ENCODE data around the gene MED27. TPM values are rescaled to one million over a fixed set of nuclear protein-coding genes. Genes with fewer than 3 reads are reported as not detected.

The MED27 gene
- total RNA-seq, 1 experiment from 2014 or later: 38.4 TPM

DNA sequence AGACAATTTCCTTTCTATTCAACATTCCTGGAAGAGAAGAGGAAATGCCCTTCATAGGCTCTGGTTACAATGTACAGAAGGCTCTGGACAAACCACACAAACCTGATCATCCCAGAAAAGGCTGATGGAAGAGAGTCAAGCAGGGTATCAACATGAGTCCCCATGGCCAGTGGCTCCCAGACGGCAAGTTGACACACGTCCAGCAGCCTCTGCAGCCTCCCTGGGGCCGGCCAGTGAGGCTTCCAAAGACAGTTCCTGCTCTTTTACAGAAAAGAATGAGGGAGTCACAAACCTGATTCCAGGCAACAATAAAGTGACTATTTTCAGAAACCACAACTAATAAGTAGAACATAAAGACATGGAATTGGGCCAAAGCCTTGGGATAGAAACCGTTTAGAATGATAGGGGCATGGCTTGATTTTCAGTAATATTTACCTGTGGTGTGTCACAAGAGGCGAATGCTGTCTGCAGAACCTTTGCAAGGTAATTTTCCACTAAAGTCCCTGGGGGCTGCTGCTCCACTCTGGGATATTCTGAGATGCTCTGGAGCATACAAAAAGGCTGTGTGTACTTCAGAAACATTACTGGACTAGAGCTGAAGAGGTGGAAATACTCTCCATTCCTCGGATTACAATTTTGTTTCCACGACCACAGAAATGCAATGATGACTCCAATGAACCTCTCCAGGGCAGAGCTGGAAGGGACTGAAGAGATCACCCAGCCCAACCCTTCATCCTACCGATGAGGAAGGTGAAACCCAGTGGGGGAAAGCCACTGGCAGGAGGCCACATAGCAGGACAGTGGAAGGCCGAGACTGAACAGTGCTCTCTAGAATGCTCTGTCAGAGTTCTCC lies 10.4 kb downstream of the MED27 start:
- ChIA-PET POLR2A (ENCODE audit: unreplicated experiment) (no interaction called here), CTCF (no interaction called here)
- Histone ChIP-seq H3K79me2 (ENCODE audit: low read length) (peaks cover 80% of the 10 kb centered on the region), H3K27me3 (ENCODE audit: low read length) (no peaks in the 10 kb centered on the region), H3K9ac (ENCODE audit: low read length) (no peak overlapping the region), H3K36me3 (ENCODE audit: low read depth, low read length) (peaks cover 8% of the 10 kb centered on the region; the same call in 1 of the 2 replicates), H3F3A (ENCODE audit: low read length, unreplicated experiment) (no peaks in the 10 kb centered on the region), H4K20me1 (ENCODE audit: low read length) (no peaks in the 10 kb centered on the region), H3K9me2 (replicated peaks; ENCODE audit: low read length) (no peaks in the 10 kb centered on the region), H3K9me3 (ENCODE audit: low read length) (no peaks in the 10 kb centered on the region), H3K27ac (ENCODE audit: low read length) (no peak overlapping the region), H3K4me3 (ENCODE audit: low read length) (no peak overlapping the region), H3K4me1 (ENCODE audit: insufficient read depth, low read length) (no peaks in the 10 kb centered on the region), H2AFZ (ENCODE audit: low read length) (no peak overlapping the region), H3K4me2 (ENCODE audit: low read length) (no peak overlapping the region)
- ATAC-seq (no peak; the same call in 1 of the 2 replicates), DNase-seq (peak; percentile 21)
- TF ChIP-seq EZH2 (IDR thresholded peaks at IDR 0.05; ENCODE audit: low read length, unreplicated experiment) (no peak), EZH2phosphoT487 (IDR thresholded peaks at IDR 0.05; ENCODE audit: borderline replicate concordance, low read length) (no peak)
- TF ChIP-seq, protein P1, sequence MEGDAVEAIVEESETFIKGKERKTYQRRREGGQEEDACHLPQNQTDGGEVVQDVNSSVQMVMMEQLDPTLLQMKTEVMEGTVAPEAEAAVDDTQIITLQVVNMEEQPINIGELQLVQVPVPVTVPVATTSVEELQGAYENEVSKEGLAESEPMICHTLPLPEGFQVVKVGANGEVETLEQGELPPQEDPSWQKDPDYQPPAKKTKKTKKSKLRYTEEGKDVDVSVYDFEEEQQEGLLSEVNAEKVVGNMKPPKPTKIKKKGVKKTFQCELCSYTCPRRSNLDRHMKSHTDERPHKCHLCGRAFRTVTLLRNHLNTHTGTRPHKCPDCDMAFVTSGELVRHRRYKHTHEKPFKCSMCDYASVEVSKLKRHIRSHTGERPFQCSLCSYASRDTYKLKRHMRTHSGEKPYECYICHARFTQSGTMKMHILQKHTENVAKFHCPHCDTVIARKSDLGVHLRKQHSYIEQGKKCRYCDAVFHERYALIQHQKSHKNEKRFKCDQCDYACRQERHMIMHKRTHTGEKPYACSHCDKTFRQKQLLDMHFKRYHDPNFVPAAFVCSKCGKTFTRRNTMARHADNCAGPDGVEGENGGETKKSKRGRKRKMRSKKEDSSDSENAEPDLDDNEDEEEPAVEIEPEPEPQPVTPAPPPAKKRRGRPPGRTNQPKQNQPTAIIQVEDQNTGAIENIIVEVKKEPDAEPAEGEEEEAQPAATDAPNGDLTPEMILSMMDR (conservative IDR thresholded peaks at IDR 0.05; ENCODE audit: low read depth, low read length): no peak
- BruUV-seq (replicated peaks): no TSS peak
- intact Hi-C loops (cut with micrococcal nuclease): no loop called here

DNA sequence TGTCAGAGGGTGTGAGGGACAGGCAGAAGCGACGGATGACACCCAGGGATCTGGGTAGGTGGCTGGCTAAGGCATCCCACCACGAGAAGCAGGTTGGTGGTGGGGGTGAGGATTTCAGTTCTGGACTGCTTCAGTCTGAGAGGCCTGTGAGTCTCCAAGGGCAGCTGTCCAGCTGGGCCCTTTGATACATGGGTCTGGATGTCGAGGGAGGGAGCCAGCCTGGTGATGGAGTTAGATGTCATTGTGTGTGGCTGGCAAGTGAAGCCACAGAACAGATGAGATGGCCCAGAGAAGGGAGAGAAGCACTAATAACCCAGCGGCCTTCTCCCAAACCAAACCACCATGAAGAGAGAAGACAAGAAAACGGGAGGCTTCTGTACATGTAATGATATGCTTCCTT lies 11.1 kb downstream of the MED27 start:
- BruUV-seq (replicated peaks): no TSS peak
- ATAC-seq: no peak
- Histone ChIP-seq H2AFZ (ENCODE audit: low read length) (no peak overlapping the region), H3K27me3 (ENCODE audit: low read length) (no peaks in the 10 kb centered on the region), H3K4me2 (ENCODE audit: low read length) (no peak overlapping the region), H3K27ac (ENCODE audit: low read length) (no peak overlapping the region), H3K4me1 (ENCODE audit: insufficient read depth, low read length) (no peaks in the 10 kb centered on the region), H3K79me2 (ENCODE audit: low read length) (peaks cover 80% of the 10 kb centered on the region), H4K20me1 (ENCODE audit: low read length) (no peaks in the 10 kb centered on the region), H3K9ac (ENCODE audit: low read length) (no peak overlapping the region), H3K9me2 (replicated peaks; ENCODE audit: low read length) (no peaks in the 10 kb centered on the region), H3F3A (ENCODE audit: low read length, unreplicated experiment) (no peaks in the 10 kb centered on the region), H3K4me3 (ENCODE audit: low read length) (no peak overlapping the region), H3K36me3 (ENCODE audit: low read depth, low read length) (peaks cover 8% of the 10 kb centered on the region; the same call in 1 of the 2 replicates), H3K9me3 (ENCODE audit: low read length) (no peaks in the 10 kb centered on the region)
- TF ChIP-seq EZH2 (IDR thresholded peaks at IDR 0.05; ENCODE audit: low read length, unreplicated experiment): no peak
- no peak for TF ChIP-seq EZH2phosphoT487 (IDR thresholded peaks at IDR 0.05; ENCODE audit: borderline replicate concordance, low read length)
- TF ChIP-seq, protein P1 (conservative IDR thresholded peaks at IDR 0.05; ENCODE audit: low read depth, low read length): no peak
- intact Hi-C loops (cut with micrococcal nuclease): no loop called here
- POLR2A ChIA-PET (ENCODE audit: unreplicated experiment): no interaction called here
- CTCF ChIA-PET: no interaction called here
- DNase-seq: no peak

DNA sequence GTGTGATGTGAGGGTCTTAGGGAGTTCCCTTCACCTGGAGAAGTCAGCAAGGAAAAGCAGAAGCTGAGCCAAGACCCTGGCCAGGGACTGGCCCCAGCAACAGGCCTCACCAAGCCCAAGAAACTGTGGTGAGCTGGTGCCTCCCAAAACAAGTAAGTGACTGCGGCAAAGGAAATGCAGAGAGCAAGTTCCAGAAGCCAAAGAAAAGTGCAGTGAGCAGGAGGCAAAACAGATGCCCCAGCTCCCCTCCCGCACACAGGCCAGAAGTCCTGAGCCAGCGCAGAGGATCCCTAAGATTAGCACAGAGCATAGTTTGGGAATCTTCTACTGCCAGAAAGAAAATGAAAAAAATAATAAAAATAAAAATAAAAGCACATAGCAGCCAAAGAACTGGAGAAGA lies 13.2 kb downstream of the MED27 start:
- BruUV-seq (replicated peaks): no TSS peak

More for the DNA sequence above, 13.2 kb downstream of the MED27 start:
- Histone ChIP-seq H3K36me3 (ENCODE audit: low read depth, low read length) (no peaks in the 10 kb centered on the region; the same call in 1 of the 2 replicates), H3K27me3 (ENCODE audit: low read length) (no peaks in the 10 kb centered on the region), H3K4me2 (ENCODE audit: low read length) (no peak overlapping the region), H3K9me2 (replicated peaks; ENCODE audit: low read length) (no peaks in the 10 kb centered on the region), H3K4me3 (ENCODE audit: low read length) (no peak overlapping the region), H3K27ac (ENCODE audit: low read length) (no peak overlapping the region), H4K20me1 (ENCODE audit: low read length) (no peaks in the 10 kb centered on the region), H2AFZ (ENCODE audit: low read length) (no peak overlapping the region), H3F3A (ENCODE audit: low read length, unreplicated experiment) (no peaks in the 10 kb centered on the region), H3K4me1 (ENCODE audit: insufficient read depth, low read length) (no peaks in the 10 kb centered on the region), H3K9ac (ENCODE audit: low read length) (no peak overlapping the region), H3K79me2 (ENCODE audit: low read length) (peaks cover 79% of the 10 kb centered on the region), H3K9me3 (ENCODE audit: low read length) (no peaks in the 10 kb centered on the region)
- CTCF ChIA-PET: no interaction called here
- intact Hi-C loops (cut with micrococcal nuclease): no loop called here
- no peak for TF ChIP-seq EZH2 (IDR thresholded peaks at IDR 0.05; ENCODE audit: low read length, unreplicated experiment)
- TF ChIP-seq, protein P1 (conservative IDR thresholded peaks at IDR 0.05; ENCODE audit: low read depth, low read length): no peak
- no peak for TF ChIP-seq EZH2phosphoT487 (IDR thresholded peaks at IDR 0.05; ENCODE audit: borderline replicate concordance, low read length)
- DNase-seq (no peak), ATAC-seq (no peak)
- POLR2A ChIA-PET (ENCODE audit: unreplicated experiment): no interaction called here
